Hepatocyte (in vitro differentiated cells): ENCODE data around the gene KCNJ12. TPM values are rescaled to one million over a fixed set of nuclear protein-coding genes. Genes with fewer than 3 reads are reported as not detected.
"Not testable (repeated sequence)": the region's sequence is repeated elsewhere in the genome, so short reads cannot be mapped to it uniquely, and the experiment has no call there.

Source experiments
- DNase-seq: peaks from one replicate; pipeline ENCODE4 v3.0.0-alpha.2; 2016; ENCODE audit warnings: low spot score
- H2AFZ ChIP-seq: fragments of 200-600 bp; sonication (generic); 2 replicates; pipeline ENCODE4 v1.6.0; 2016; ENCODE audit warnings: antibody characterized with exemption, mild to moderate bottlenecking
- H3K27ac ChIP-seq: fragments of 200-600 bp; sonication (generic); 2 replicates; pipeline ENCODE4 v1.5.1; 2016; ENCODE audit warnings: mild to moderate bottlenecking
- H3K27me3 ChIP-seq: fragments of 200-600 bp; sonication (generic); 2 replicates; pipeline ENCODE4 v1.6.1; 2016
- H3K36me3 ChIP-seq: fragments of 200-600 bp; sonication (generic); replicated peaks from 2 replicates; pipeline ENCODE4 v1.5.1; 2016; ENCODE audit warnings: low read depth; ENCODE audit not compliant: insufficient read depth
- H3K4me1 ChIP-seq: fragments of 200-600 bp; sonication (generic); 2 replicates; pipeline ENCODE4 v1.5.1; 2016; ENCODE audit warnings: mild to moderate bottlenecking, moderate library complexity; ENCODE audit not compliant: insufficient read depth
- H3K4me2 ChIP-seq: fragments of 200-600 bp; sonication (generic); 2 replicates; pipeline ENCODE4 v1.6.0; 2016
- H3K4me3 ChIP-seq: fragments of 200-600 bp; sonication (generic); 2 replicates; pipeline ENCODE4 v1.5.1; 2016; ENCODE audit warnings: mild to moderate bottlenecking
- H3K79me2 ChIP-seq: fragments of 200-600 bp; sonication (generic); 2 replicates; pipeline ENCODE4 v1.6.0; 2017; ENCODE audit warnings: mild to moderate bottlenecking
- H3K9me2 ChIP-seq: fragments of 200-600 bp; sonication (generic); replicated peaks from 2 replicates; pipeline ENCODE4 v1.6.0; 2017; ENCODE audit warnings: mild to moderate bottlenecking; ENCODE audit not compliant: insufficient read depth
- H3K9me3 ChIP-seq: fragments of 200-600 bp; sonication (generic); 2 replicates; pipeline ENCODE4 v1.5.1; 2016; ENCODE audit warnings: low read depth, mild to moderate bottlenecking
- H4K20me1 ChIP-seq: fragments of 200-600 bp; sonication (generic); 2 replicates; pipeline ENCODE4 v1.6.0; 2016; ENCODE audit warnings: mild to moderate bottlenecking; ENCODE audit not compliant: insufficient read depth, poor library complexity, severe bottlenecking
- EZH2 ChIP-seq: fragments of 200-600 bp; sonication (generic); IDR thresholded peaks from 2 replicates; pipeline ENCODE4 v1.6.1; 2016; ENCODE audit warnings: antibody characterized with exemption, mild to moderate bottlenecking, borderline replicate concordance
- EZH2phosphoT487 ChIP-seq: fragments of 200-600 bp; sonication (generic); IDR thresholded peaks from one replicate; pipeline ENCODE4 v1.6.1; 2018; ENCODE audit warnings: antibody characterized with exemption, mild to moderate bottlenecking, low read depth, moderate library complexity; ENCODE audit not compliant: unreplicated experiment, severe bottlenecking
- WGBS: methylation state at CpG from one replicate; pipeline ENCODE4 v1.1.6; 2016; ENCODE audit warnings: low lambda C conversion rate; ENCODE audit errors: missing lambda C conversion rate; 5-methylcytosine and 5-hydroxymethylcytosine counted together
- polyA plus RNA-seq: library from polyadenylated mRNA; unstranded; fragments of >200 nt; fragmentation: Nextera tagmentation; extraction: Ambion mirVana; gene quantifications from 2 replicates; pipeline ENCODE4 v1.2.1, GENCODE V29; 2016
- total RNA-seq: library from RNA; depleted of rRNA; stranded (reverse); fragments of >200 nt; gene quantifications from 2 replicates; pipeline ENCODE4 v1.2.3, GENCODE V29; 2014
- TF ChIP-seq, protein P1 (sequence below): fragments of 200-600 bp; sonication (generic); IDR thresholded peaks from 2 replicates; pipeline ENCODE4 v1.5.1; 2016; ENCODE audit warnings: antibody characterized with exemption, mild to moderate bottlenecking; ENCODE audit not compliant: poor library complexity

Gene KCNJ12
- total RNA-seq: 0.73 and 0.88 TPM in 2 replicates
- polyA plus RNA-seq: 0.15 and 0.18 TPM in 2 replicates

DNA sequence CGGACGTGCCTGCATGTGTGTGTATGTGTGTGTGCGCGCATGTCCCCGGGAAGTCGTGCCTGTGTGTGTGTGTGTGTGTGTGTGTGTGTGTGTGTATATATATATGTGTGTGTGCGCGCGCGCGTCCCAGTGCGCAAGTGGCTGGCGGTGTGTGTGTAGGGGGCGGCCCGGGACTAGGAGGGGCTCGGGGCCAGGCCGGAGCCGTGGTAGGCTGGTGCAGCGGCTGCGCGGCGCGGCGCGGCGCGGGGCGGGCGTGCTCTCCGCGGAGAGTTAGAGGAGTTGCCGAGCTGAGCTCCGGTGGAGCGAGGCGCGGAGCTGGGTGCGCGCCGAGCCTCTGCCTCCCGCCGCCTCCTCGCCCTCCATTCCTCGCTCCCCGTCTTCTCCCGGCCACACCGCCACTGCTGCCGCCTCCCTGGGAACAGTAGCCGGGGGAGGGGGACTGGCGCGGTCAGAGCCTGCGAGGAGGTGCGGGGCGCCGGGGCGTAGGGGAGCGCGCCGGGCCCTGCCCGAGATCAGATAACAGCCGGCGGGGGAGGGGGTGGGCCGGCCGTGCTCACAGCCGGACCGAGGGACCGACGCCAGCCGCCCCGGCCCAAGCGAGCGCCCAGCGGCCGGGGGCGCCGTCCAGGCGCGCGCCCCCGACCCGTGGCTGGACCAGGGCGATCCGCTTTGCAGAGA is at the start of gene KCNJ12:
Gene KCNJ12 (plus strand): TSS at position 277 of the 678 bp plus-strand sequence. CDS start 38,986 bp downstream, outside the sequence.
- peak within 1 kb of the TSS; percentile 82 for H3K4me2 ChIP-seq
- DNase-seq: peak; percentile 39
- H3K4me1 ChIP-seq: peaks cover 21% of the 10 kb centered on the region
- H3K27ac ChIP-seq: no peak within 1 kb of the TSS
- peak within 1 kb of the TSS; percentile 49 for H3K4me3 ChIP-seq
- TF ChIP-seq, protein P1, sequence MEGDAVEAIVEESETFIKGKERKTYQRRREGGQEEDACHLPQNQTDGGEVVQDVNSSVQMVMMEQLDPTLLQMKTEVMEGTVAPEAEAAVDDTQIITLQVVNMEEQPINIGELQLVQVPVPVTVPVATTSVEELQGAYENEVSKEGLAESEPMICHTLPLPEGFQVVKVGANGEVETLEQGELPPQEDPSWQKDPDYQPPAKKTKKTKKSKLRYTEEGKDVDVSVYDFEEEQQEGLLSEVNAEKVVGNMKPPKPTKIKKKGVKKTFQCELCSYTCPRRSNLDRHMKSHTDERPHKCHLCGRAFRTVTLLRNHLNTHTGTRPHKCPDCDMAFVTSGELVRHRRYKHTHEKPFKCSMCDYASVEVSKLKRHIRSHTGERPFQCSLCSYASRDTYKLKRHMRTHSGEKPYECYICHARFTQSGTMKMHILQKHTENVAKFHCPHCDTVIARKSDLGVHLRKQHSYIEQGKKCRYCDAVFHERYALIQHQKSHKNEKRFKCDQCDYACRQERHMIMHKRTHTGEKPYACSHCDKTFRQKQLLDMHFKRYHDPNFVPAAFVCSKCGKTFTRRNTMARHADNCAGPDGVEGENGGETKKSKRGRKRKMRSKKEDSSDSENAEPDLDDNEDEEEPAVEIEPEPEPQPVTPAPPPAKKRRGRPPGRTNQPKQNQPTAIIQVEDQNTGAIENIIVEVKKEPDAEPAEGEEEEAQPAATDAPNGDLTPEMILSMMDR: no peak
- no peak for TF ChIP-seq EZH2
- no peak for TF ChIP-seq EZH2phosphoT487
- no peaks in the 10 kb centered on the region for H3K9me3 ChIP-seq
- H3K36me3 ChIP-seq: no peaks in the 10 kb centered on the region
- no peaks in the 10 kb centered on the region for H3K9me2 ChIP-seq
- H2AFZ ChIP-seq: peak within 1 kb of the TSS; percentile 36
- no peaks in the 10 kb centered on the region for H3K79me2 ChIP-seq
- H4K20me1 ChIP-seq: no peaks in the 10 kb centered on the region
- peaks cover 26% of the 10 kb centered on the region for H3K27me3 ChIP-seq
- 10% methylated on average over 31 of the region's 82 CpGs for WGBS

DNA sequence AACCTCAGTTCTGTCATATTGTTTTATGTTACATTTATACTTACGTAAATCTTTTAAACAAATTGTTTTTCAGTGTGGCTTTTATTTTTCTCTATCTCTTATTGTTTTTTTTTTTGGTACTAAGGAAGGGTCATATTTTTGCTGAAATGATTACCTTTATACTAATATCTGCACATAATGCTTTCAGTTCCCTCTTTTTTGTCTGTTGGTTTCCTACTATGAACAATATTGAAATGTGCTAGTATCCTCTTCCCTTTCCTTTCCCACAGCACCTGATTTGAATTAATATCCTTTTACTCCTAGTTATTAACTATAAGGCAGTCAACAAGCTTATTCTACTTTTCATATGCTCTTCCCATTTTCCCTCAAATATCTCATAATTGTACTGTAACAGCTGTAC is 48.2 kb upstream of the KCNJ12 start:
- not testable (repeated sequence) for H3K9me2 ChIP-seq, H3K9me3 ChIP-seq, H3K79me2 ChIP-seq, H3K4me3 ChIP-seq, H4K20me1 ChIP-seq, H3K27me3 ChIP-seq, DNase-seq, H3K4me2 ChIP-seq, H3K4me1 ChIP-seq, H2AFZ ChIP-seq, H3K27ac ChIP-seq, H3K36me3 ChIP-seq
- 71% methylated on average over 1 of the region's 1 CpG for WGBS

DNA sequence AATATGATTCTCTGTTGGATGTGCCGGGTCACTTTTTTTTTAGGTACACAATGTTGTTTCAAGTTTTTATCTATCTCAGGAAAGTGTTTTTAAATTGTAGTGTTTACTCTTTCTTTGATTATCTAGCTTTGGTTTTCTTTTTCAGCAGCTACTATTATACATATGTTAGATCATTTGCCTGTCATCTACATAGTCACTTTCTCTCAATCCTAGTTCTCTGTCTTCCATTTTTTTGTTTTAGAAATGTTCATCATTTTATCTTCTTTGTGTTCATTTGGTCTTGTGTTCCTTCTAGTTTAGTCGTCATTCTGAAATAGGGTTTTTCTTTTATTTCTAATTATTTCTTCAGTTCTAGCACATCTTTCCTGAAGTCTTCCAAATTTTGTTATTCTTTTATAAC is 47.4 kb upstream of the KCNJ12 start:
- not testable (repeated sequence) for DNase-seq, H3K27me3 ChIP-seq, H3K9me2 ChIP-seq, H3K4me3 ChIP-seq, H3K36me3 ChIP-seq, H3K9me3 ChIP-seq, H3K4me2 ChIP-seq, H3K79me2 ChIP-seq, H3K27ac ChIP-seq, H3K4me1 ChIP-seq, H4K20me1 ChIP-seq, H2AFZ ChIP-seq
- WGBS: 81% methylated on average over 2 of the region's 2 CpGs

DNA sequence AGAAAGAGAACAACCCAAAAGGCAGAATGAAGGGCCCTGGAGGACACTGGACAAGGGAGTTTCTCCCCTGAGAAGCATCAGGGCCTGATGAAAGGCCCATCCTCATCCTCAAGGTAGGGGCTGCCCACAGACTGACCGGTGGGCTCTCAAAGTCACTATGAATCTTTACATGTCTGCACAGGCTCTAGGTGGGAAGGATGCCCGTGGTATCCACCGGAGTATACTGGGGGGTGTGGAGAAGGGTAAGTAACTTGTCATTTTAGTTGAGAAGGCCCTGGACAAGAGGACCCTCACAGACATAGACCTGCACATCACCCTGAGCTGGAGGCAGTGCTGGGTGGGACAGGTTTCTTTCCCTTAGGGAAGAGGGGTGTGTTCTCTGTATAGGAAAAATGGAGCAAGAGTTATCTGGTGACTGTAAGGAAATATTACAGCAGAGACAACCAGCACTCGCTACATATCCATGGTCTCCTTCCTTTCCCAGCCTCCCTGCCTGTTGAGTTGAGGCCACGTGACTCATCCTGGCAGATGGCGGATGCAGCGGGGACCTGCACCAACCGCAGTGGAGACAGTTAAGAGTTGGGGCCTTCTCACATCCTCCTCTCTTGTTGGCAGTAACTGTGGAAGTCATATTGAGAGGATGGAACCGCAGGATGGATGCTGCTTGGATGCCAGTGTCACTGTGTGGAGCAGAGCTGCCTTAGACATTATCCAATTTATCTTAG is 45.6 kb upstream of the KCNJ12 start:
- no peak overlapping the region for H2AFZ ChIP-seq
- no peak overlapping the region for H3K4me2 ChIP-seq
- no peaks in the 10 kb centered on the region for H3K79me2 ChIP-seq
- no peak for TF ChIP-seq EZH2
- TF ChIP-seq EZH2phosphoT487: no peak
- TF ChIP-seq, protein P1: no peak
- no peaks in the 10 kb centered on the region for H3K36me3 ChIP-seq
- DNase-seq: no peak
- no peaks in the 10 kb centered on the region for H3K27me3 ChIP-seq
- H3K27ac ChIP-seq: no peak overlapping the region
- 91% methylated on average over 9 of the region's 9 CpGs for WGBS
- H3K4me1 ChIP-seq: no peaks in the 10 kb centered on the region
- H4K20me1 ChIP-seq: no peaks in the 10 kb centered on the region
- H3K4me3 ChIP-seq: no peak overlapping the region
- H3K9me2 ChIP-seq: no peaks in the 10 kb centered on the region
- H3K9me3 ChIP-seq: no peaks in the 10 kb centered on the region

DNA sequence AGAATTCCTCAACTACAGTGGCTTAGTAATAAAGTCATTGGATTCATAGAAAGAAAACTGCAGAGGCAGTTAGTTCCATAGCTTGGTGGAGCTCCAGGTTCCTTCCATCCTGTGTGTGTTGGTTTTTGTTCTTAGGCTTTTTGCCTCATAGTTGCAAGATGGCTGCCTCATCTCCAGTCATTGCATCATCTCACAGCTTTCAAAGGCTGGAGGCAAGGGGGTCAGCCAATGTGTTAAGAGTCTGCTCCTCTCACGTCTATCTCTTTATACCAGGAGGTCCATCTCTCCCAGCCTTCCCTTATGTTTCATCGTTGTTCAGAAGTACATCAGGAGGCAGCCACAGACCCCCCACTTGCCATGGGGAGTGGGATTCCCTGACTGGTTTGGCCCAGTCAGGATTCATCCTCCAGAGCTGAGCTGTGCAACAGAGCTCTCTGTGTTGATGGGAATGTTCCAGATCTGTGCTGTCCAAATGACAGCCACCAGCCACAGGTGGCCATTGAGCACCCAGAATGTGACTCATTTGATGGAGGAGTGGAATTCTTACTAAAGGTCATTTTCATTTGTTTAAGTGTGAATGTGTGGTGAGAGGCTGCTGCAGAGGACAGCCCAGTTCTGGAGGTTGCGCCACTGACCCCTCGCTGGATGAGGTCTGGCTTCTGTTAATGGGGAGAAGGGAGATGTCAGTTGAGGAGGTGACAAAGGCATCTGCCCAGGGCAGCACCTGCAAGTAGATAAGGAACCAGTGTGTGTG is 39.4 kb upstream of the KCNJ12 start:
- H3K36me3 ChIP-seq, H3K27me3 ChIP-seq, H3K4me3 ChIP-seq, H3K9me3 ChIP-seq, H3K4me1 ChIP-seq, H3K27ac ChIP-seq, H3K4me2 ChIP-seq, H3K9me2 ChIP-seq, H4K20me1 ChIP-seq, H3K79me2 ChIP-seq, DNase-seq, H2AFZ ChIP-seq: not testable (repeated sequence)
- 63% methylated on average over 4 of the region's 4 CpGs for WGBS

DNA sequence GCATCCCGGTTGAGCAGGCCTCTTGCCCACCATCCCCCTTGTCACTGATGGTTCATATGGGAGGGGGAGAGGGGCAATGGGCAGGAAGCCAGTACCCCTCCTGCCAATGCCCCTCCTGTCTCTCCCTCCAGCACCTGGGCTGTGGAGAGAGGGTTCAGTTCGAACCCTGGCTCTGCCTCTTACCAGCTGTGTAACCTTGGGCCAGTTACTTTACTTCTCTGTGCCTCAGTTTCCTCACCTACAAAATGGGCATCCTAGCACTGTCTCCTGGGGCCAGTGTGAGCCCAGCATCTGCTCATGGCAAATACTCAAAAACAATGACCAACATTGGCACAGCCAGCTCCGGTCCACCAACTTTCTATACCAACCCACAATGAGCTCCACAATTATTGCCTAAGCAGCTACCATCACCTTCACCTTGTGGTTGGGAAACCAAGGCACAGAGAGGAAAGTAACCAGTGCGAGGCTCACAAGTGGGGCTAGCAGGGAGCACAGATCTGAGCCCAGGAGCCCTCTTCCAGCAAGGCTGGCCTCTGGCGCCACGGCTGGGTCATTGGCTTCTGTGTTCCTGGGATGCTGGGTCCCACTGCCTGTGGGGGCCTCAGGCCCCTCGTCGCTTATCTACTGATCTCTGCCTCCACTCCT is 38.1 kb upstream of the KCNJ12 start:
- H3K4me2 ChIP-seq, H4K20me1 ChIP-seq, H3K4me3 ChIP-seq, H2AFZ ChIP-seq, H3K4me1 ChIP-seq, H3K9me3 ChIP-seq, DNase-seq, H3K9me2 ChIP-seq, H3K27me3 ChIP-seq, H3K27ac ChIP-seq, H3K79me2 ChIP-seq, H3K36me3 ChIP-seq: not testable (repeated sequence)
- 75% methylated on average over 8 of the region's 8 CpGs for WGBS
